Gastroesophageal sphincter (tissue), 4 donors: ENCODE data around the gene KISS1R. TPM values are rescaled to one million over a fixed set of nuclear protein-coding genes. Genes with fewer than 3 reads are reported as not detected.
A peak's percentile ranks its signal among the peaks of the same experiment; 100 is the strongest.
"Not testable (repeated sequence)": the region's sequence is repeated elsewhere in the genome, so short reads cannot be mapped to it uniquely, and the experiment has no call there.

Experiments
- ATAC-seq: fragments of 150-250 bp; one replicate; pipeline ENCODE4 v1.9.1; 2016; ENCODE audit warnings: mild to moderate bottlenecking, moderate library complexity
- H3K27ac ChIP-seq, 4 donors: fragments of 200-600 bp; sonication (generic) in 3 of 4; 1 replicate in 3 of 4; 2 replicates in 1 of 4; pipeline ENCODE4 v1.5.1; 2016 to 2019
- H3K27me3 ChIP-seq: fragments of 200-600 bp; sonication (generic); one replicate; pipeline ENCODE4 v1.5.1; 2019
- H3K36me3 ChIP-seq, 2 donors: fragments of 200-600 bp; sonication (generic); one replicate each; pipeline ENCODE4 v1.5.1; 2019; ENCODE audit warnings: control low read depth in 1 of 2
- H3K4me1 ChIP-seq, 3 donors: fragments of 200-600 bp; sonication (generic); 1 replicate in 2 of 3; 2 replicates in 1 of 3; pipeline ENCODE4 v1.5.1; 2016 to 2019; ENCODE audit warnings: control low read depth in 2 of 3
- H3K4me3 ChIP-seq, 2 donors: fragments of 200-600 bp; sonication (generic); one replicate each; pipeline ENCODE4 v1.5.1; 2019; ENCODE audit warnings: mild to moderate bottlenecking in 1 of 2, moderate library complexity in 1 of 2
- H3K9me3 ChIP-seq, 3 donors: fragments of 200-600 bp; sonication (generic); one replicate each; pipeline ENCODE4 v1.5.1; 2017 to 2019; ENCODE audit warnings: control low read depth in 2 of 3
- EP300 ChIP-seq: sonication (generic); formaldehyde crosslinking; IDR thresholded peaks from one replicate; pipeline ENCODE4 v1.6.1; 2017; ENCODE audit warnings: antibody characterized with exemption, mild to moderate bottlenecking
- POLR2A ChIP-seq, 2 donors: fragments of 450-650 bp; IDR thresholded peaks; one replicate each; pipeline ENCODE4 v1.6.1; 2017; ENCODE audit warnings: antibody characterized with exemption in 2 of 2, mild to moderate bottlenecking in 2 of 2, moderate library complexity in 1 of 2
- POLR2AphosphoS5 ChIP-seq: sonication (generic); formaldehyde crosslinking; IDR thresholded peaks from one replicate; pipeline ENCODE4 v1.6.1; 2017; ENCODE audit warnings: antibody characterized with exemption
- WGBS, 2 donors: methylation state at CpG; one replicate each; pipeline ENCODE4 v1.1.5; 2018; ENCODE audit warnings: low coverage in 1 of 2; 5-methylcytosine and 5-hydroxymethylcytosine counted together
- total RNA-seq, 4 donors: library from RNA; depleted of rRNA; stranded (reverse); fragments of >200 nt; gene quantifications; one replicate each; pipeline ENCODE4 v1.1.0, GENCODE V29; 2016
- TF ChIP-seq, protein P1 (sequence below), 4 experiments: fragments of 200-600 bp in 2 of 4; fragments of 450-650 bp in 2 of 4; sonication (generic) in 1 of 4; IDR thresholded peaks; one replicate each; pipeline ENCODE4 v1.5.1; 2017 to 2019; ENCODE audit warnings: antibody characterized with exemption in 4 of 4, mild to moderate bottlenecking in 2 of 4, moderate library complexity in 2 of 4

The KISS1R gene
- total RNA-seq, 4 donors from 2014 or later, result not detected

DNA sequence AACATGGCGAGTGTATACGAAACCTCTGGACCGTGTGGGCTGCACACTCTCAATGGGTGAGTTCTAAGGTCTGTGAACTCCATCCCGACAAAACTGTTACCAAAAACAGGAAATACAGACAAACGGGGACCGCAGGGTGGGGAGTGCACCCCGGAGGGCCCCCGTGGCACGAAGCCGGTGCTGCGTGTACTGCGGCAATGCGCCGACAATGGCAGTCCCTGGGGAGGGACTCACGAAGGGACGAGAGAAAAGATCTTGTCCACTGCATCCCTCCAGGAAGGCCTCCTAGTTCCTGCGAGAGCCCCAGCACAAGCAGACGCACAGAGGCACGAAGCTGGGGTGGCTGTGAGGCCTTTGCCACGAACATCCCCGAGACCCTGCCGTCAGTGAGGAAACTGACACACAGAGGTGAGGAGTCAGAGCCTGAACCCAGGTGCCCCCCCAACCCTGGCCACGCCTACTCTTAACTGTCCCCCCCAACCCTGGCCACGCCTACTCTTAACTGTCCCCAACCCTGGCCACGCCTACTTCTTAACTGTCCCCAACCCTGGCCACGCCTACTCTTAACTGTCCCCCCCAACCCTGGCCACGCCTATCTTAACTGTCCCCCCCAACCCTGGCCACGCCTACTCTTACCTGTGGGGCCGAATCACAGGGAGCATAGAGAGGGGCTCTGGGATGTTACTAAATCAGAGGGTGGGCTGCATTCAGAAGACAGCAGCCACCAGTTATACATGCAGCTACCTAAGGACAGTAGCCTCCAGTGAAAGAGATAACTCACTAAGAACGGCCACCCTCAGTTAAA is 28.4 kb upstream of the KISS1R start:
- TF ChIP-seq POLR2A (IDR thresholded peaks at IDR 0.05) (no peak), POLR2AphosphoS5 (no peak), EP300 (no peak)
- TF ChIP-seq, protein P1, sequence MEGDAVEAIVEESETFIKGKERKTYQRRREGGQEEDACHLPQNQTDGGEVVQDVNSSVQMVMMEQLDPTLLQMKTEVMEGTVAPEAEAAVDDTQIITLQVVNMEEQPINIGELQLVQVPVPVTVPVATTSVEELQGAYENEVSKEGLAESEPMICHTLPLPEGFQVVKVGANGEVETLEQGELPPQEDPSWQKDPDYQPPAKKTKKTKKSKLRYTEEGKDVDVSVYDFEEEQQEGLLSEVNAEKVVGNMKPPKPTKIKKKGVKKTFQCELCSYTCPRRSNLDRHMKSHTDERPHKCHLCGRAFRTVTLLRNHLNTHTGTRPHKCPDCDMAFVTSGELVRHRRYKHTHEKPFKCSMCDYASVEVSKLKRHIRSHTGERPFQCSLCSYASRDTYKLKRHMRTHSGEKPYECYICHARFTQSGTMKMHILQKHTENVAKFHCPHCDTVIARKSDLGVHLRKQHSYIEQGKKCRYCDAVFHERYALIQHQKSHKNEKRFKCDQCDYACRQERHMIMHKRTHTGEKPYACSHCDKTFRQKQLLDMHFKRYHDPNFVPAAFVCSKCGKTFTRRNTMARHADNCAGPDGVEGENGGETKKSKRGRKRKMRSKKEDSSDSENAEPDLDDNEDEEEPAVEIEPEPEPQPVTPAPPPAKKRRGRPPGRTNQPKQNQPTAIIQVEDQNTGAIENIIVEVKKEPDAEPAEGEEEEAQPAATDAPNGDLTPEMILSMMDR (IDR thresholded peaks at IDR 0.05), result no peak
- no peak overlapping the region for H3K4me3 ChIP-seq
- no peaks in the 10 kb centered on the region for H3K27me3 ChIP-seq
- peaks cover 0 to 72% of the 10 kb centered on the region in 2 donors for H3K36me3 ChIP-seq
- whole genome bisulfite sequencing, 2 donors, result 87 to 91% methylated on average over 16 to 19 of the region's 30 CpGs
- peaks cover 0 to 24% (median 5%) of the 10 kb centered on the region in 3 donors for H3K4me1 ChIP-seq
- no peaks in the 10 kb centered on the region for H3K9me3 ChIP-seq
- ATAC-seq, result no peak
- no peak overlapping the region for H3K27ac ChIP-seq

- H3K27me3 ChIP-seq, result no peaks in the 10 kb centered on the region
- no peak for ATAC-seq
- WGBS, 2 donors, result no CpG with 5 or more reads among the region's 26 CpGs
- H3K27ac ChIP-seq, result no peak overlapping the region
- H3K36me3 ChIP-seq, result peaks cover 0 to 62% of the 10 kb centered on the region in 2 donors
- no peak overlapping the region for H3K4me3 ChIP-seq
- no peak for TF ChIP-seq POLR2AphosphoS5
- no peak for TF ChIP-seq EP300
- TF ChIP-seq, protein P1 (IDR thresholded peaks at IDR 0.05), result no peak
- H3K9me3 ChIP-seq, result no peaks in the 10 kb centered on the region
- H3K4me1 ChIP-seq, result peaks cover 0 to 25% (median 5%) of the 10 kb centered on the region in 3 donors
Measured at GRCh38 chr19:889662-890295, 27.4 kb upstream of the KISS1R start.

DNA sequence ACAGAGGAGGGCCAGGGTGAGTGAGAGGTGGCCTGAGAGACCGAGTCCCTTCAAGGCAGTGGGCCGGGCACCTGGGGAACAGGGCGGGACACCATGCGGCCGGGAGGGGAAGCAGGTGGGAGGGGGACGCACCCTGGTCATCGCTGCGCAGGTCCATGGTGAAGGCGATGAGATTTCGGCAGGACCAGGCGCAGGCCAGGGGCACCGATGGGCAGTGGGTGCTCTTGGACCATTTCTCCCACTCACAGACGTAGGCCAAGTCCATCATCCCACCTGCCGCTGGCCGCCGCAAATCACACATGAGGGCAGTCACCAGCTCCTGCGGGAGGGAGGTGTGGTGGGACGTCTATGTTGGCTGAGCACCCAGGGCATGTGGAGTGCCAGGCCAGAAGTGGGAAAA is 26.3 kb upstream of the KISS1R start:
- no peaks in the 10 kb centered on the region for H3K27me3 ChIP-seq
- TF ChIP-seq, protein P1 (IDR thresholded peaks at IDR 0.05), result no peak
- TF ChIP-seq POLR2AphosphoS5, result no peak
- TF ChIP-seq POLR2A (IDR thresholded peaks at IDR 0.05), result no peak
- no peak for TF ChIP-seq EP300
- peaks cover 0 to 25% (median 5%) of the 10 kb centered on the region in 3 donors for H3K4me1 ChIP-seq
- no peak overlapping the region for H3K27ac ChIP-seq
- no peak for ATAC-seq
- no peak overlapping the region for H3K4me3 ChIP-seq
- H3K9me3 ChIP-seq, result no peaks in the 10 kb centered on the region
- H3K36me3 ChIP-seq, result peaks cover 0 to 52% of the 10 kb centered on the region in 2 donors
- 100% methylated on average over 3 of the region's 18 CpGs; no CpG with 5 or more reads in 1 of the 2 donors for WGBS, 2 donors

- peak overlapping the region in 3 of 4 donors; percentile 85 to 97 (median 90) for H3K27ac ChIP-seq
- H3K27me3 ChIP-seq, H3K9me3 ChIP-seq, ATAC-seq: not testable (repeated sequence)
- H3K4me1 ChIP-seq, result peaks cover 0 to 25% (median 5%) of the 10 kb centered on the region in 3 donors
- peaks cover 0 to 48% of the 10 kb centered on the region in 2 donors for H3K36me3 ChIP-seq
- H3K4me3 ChIP-seq, result peak overlapping the region; percentile 51 to 78
- 38 to 56% methylated on average over 10 to 13 of the region's 50 CpGs for WGBS, 2 donors
Measured at GRCh38 chr19:891421-892200, 25.5 kb upstream of the KISS1R start.

DNA sequence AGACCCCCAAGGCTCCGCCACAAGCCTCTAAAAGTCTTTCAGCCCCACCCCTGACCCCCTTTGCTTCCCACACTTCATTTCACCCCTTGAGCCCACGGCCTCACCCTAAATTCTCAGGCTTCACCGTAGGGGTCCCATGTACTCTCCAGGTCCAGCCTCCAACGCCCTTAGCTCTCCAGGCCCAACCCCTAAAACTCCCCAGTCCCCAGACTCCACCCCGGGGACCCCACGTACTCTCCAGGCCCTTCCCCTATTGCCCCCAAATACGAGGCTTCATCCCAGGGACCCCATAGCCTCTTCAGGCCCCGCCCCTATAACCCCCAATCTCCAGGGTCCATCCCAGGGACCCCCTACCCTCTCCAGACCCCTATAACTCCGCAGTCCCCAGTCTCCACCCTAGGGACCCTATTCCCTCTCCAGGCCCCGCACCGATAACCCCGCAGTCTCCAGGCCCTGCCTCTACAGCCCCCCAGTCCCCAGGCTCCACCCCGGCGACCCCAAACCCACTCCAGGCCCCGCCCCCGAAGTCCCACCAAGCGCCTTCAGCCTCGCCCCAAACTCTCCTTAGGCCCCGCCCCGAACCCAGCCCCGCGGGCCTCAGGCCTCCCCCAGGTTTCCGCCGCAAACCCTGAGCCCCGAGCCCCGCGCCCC is 24.8 kb upstream of the KISS1R start:
- no peaks in the 10 kb centered on the region for H3K9me3 ChIP-seq
- H3K27me3 ChIP-seq, result no peaks in the 10 kb centered on the region
- peaks cover 0 to 25% (median 5%) of the 10 kb centered on the region in 3 donors for H3K4me1 ChIP-seq
- peaks cover 0 to 48% of the 10 kb centered on the region in 2 donors for H3K36me3 ChIP-seq
- no peak for ATAC-seq
- TF ChIP-seq POLR2AphosphoS5 (no peak), POLR2A (IDR thresholded peaks at IDR 0.05) (no peak), EP300 (no peak)
- TF ChIP-seq, protein P1 (IDR thresholded peaks at IDR 0.05), result no peak
- peak overlapping the region; percentile 48 to 97 (median 88) for H3K27ac ChIP-seq
- WGBS, 2 donors, result 0 to 7% methylated on average over 5 to 10 of the region's 27 CpGs
- peak overlapping the region; percentile 51 to 78 for H3K4me3 ChIP-seq
